ENCODE measurements around the gene COMMD1. TPM values are rescaled to one million over a fixed set of nuclear protein-coding genes. Genes with fewer than 3 reads are reported as not detected.

The COMMD1 gene
- total RNA-seq, 1 donor from 2014 or later, result 36.1 TPM

- H3K27me3 Mint-ChIP-seq (ENCODE audit: low read depth), result no peaks in the 10 kb centered on the region
- no peaks in the 10 kb centered on the region for H3K36me3 Mint-ChIP-seq
- no peak overlapping the region for H3K27ac Mint-ChIP-seq
- DNase-seq (ENCODE audit: low spot score in 2 of 2, unreplicated experiment in 2 of 2), result no peak
- H3K4me3 Mint-ChIP-seq, result no peak overlapping the region
- TF ChIP-seq CTCF (IDR thresholded peaks at IDR 0.05; ENCODE audit: unreplicated experiment), result no peak
- H3K9me3 Mint-ChIP-seq, result no peaks in the 10 kb centered on the region
- H3K4me1 Mint-ChIP-seq, result no peaks in the 10 kb centered on the region
Measured at GRCh38 chr2:62177392-62178049, 272.0 kb downstream of the COMMD1 start.

- H3K27me3 Mint-ChIP-seq (ENCODE audit: low read depth), result no peaks in the 10 kb centered on the region
- no peak overlapping the region for H3K27ac Mint-ChIP-seq
- no peaks in the 10 kb centered on the region for H3K4me1 Mint-ChIP-seq
- H3K4me3 Mint-ChIP-seq, result no peak overlapping the region
- no peaks in the 10 kb centered on the region for H3K36me3 Mint-ChIP-seq
- no peak for TF ChIP-seq CTCF (IDR thresholded peaks at IDR 0.05; ENCODE audit: unreplicated experiment)
- H3K9me3 Mint-ChIP-seq, result no peaks in the 10 kb centered on the region
- no peak for DNase-seq (ENCODE audit: low spot score in 2 of 2, unreplicated experiment in 2 of 2)
Measured at GRCh38 chr2:62178741-62179271, 273.3 kb downstream of the COMMD1 start.

GRCh38 chr2:62180975-62181374 is 275.5 kb downstream of the COMMD1 start:
- Mint-ChIP-seq H3K36me3 (no peaks in the 10 kb centered on the region), H3K4me1 (no peaks in the 10 kb centered on the region), H3K4me3 (no peak overlapping the region), H3K9me3 (no peaks in the 10 kb centered on the region), H3K27ac (no peak overlapping the region), H3K27me3 (ENCODE audit: low read depth) (no peaks in the 10 kb centered on the region)
- no peak for TF ChIP-seq CTCF (IDR thresholded peaks at IDR 0.05; ENCODE audit: unreplicated experiment)
- DNase-seq (ENCODE audit: low spot score in 2 of 2, unreplicated experiment in 2 of 2), result no peak

- Mint-ChIP-seq H3K27ac (no peak overlapping the region), H3K27me3 (ENCODE audit: low read depth) (no peaks in the 10 kb centered on the region), H3K4me1 (no peaks in the 10 kb centered on the region), H3K4me3 (no peak overlapping the region), H3K9me3 (no peaks in the 10 kb centered on the region), H3K36me3 (no peaks in the 10 kb centered on the region)
- DNase-seq (ENCODE audit: low spot score in 2 of 2, unreplicated experiment in 2 of 2), result no peak
- TF ChIP-seq CTCF (IDR thresholded peaks at IDR 0.05; ENCODE audit: unreplicated experiment), result no peak
Measured at GRCh38 chr2:62181843-62182242, 276.4 kb downstream of the COMMD1 start.

GRCh38 chr2:62184512-62185230 is 279.2 kb downstream of the COMMD1 start:
- Mint-ChIP-seq H3K27ac (no peak overlapping the region), H3K36me3 (no peaks in the 10 kb centered on the region), H3K9me3 (no peaks in the 10 kb centered on the region), H3K27me3 (ENCODE audit: low read depth) (no peaks in the 10 kb centered on the region), H3K4me3 (no peak overlapping the region), H3K4me1 (no peaks in the 10 kb centered on the region)
- no peak for DNase-seq (ENCODE audit: low spot score in 2 of 2, unreplicated experiment in 2 of 2)
- TF ChIP-seq CTCF (IDR thresholded peaks at IDR 0.05; ENCODE audit: unreplicated experiment), result no peak

Other genes with a start within 250 kb of the COMMD1 start
- 9.3 to 10.8 TPM (median 9.5 TPM) in 3 replicates for gene FAM161A, start 51.6 kb upstream of the COMMD1 start, total RNA-seq
- 153 to 162 TPM (median 161 TPM) in 3 replicates for gene CCT4, start 17.0 kb upstream of the COMMD1 start, total RNA-seq